GM19452 (cell line): ENCODE results near the gene LIN52.

Experiments
- ATAC-seq: cut with Tn5 transposase; IDR thresholded peaks from one replicate; pipeline ENCODE4 v1.9.1; 2021; ENCODE audit not compliant: unreplicated experiment

Gene LIN52, protein sequence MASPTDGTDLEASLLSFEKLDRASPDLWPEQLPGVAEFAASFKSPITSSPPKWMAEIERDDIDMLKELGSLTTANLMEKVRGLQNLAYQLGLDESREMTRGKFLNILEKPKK

GRCh38 chr14:74084277-74085046, at the start of gene LIN52, which contains the start of gene ALDH6A1:
TSS of gene LIN52 (plus strand) at chr14:74084956. CDS start at chr14:74084975, 19 bp downstream.
TSS of gene ALDH6A1 (minus strand) at chr14:74084453. CDS start at chr14:74084394, 59 bp downstream.
- peak; percentile 88 for ATAC-seq

DNA sequence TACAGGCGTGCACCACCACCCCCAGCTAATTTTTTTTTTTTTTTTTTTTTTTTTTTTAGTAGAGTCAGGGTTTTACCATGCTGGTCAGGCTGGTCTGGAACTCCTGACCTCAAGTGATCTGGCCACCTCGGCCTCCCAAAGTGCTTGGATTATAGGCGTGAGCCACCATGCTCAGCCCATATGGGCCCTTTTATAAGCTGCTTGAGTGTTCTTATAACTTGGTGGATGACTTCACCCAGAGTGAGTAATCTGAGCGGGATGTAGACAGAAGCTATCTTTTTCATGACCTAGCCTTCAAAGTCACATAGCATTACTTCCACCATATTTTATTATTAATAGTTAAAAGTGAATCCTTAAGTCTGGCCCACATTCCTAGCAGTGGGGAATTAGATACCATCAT, 49.2 kb upstream of the LIN52 start:
- no peak for ATAC-seq

DNA sequence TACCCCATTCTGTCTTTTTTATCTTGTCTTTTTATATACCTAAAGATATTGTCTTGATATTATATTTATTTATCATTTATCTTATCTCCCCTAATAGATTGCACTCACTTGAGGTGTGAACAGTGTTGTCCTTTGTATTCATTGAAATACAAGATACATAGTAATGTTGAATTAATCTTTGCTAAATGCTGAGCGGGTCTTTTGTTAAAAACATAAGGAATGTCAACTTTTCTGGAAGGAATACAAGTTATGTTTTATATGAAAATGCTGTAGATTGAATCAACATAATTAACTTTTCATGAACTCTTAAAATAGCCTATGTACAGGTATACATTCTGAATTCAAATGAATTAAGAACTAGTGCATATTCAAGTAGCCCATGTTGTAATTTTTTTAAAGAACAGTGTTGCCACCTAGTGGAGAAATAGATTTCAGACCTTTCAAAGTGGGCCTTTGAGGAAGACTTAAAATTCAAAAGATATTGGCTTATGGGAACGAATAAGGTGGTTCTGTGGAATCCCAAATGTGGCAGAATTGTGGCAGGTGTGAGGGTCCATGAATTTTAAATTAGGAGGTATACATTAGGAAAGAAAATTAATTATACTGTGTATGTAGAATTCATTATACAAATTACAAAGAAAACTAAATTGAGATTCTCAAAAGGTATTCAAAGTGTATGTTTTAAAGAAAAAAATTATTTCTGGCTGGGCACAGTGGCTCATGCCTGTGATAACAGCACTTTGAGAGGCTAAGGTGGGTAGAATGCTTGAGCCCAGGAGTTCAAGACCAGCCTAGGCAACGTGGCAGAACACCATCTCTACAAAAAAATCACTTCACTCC, 46.5 kb upstream of the LIN52 start:
- no peak for ATAC-seq

GRCh38 chr14:74042296-74042695, 42.5 kb upstream of the LIN52 start:
- ATAC-seq: no peak

DNA sequence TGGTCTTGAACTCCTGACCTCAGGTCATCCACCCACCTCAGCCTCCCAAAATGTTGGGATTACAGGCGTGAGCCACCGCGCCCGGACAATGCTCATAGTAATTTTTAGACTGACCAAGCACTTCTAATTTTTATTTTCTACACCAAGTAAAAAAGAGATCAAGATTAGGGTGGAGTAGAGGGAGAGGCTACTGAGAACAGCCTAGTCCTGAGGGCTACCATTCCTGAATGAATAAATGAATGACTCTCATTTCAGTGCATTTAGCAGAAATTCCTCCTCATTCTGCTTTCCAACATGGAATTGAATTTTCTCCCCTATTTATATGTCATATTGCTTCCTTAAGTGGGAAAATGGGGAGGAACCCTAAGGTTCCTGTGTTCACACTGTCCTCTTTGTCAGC, 39.2 kb upstream of the LIN52 start:
- no peak for ATAC-seq

GRCh38 chr14:74048281-74048680, 36.5 kb upstream of the LIN52 start:
- no peak for ATAC-seq

DNA sequence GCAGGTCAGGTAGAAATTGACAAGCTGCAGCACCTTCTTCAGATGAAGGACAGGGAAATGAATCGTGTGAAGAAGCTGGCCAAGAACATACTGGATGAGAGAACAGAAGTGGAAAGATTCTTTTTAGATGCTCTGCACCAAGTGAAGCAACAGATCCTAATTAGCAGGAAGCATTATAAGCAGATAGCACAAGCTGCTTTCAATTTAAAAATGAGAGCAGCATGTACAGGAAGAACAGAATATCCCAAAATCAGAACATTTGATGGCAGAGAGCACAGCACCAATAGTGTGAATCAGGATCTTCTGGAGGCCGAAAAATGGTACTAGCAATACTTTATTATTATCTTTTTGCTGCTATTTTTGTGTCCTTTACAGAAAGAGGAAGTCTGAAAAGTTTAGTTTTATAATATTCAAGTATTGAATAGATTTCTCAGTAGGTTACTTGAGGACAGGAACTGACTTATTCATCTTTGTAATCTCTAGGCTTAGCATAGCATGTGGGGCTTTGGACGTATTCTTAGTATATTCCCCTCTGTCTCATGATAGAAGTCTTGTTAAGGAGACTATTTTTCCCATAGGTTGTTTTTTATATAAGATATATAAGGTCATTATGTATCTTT, 34.8 kb upstream of the LIN52 start:
- ATAC-seq: no peak

DNA sequence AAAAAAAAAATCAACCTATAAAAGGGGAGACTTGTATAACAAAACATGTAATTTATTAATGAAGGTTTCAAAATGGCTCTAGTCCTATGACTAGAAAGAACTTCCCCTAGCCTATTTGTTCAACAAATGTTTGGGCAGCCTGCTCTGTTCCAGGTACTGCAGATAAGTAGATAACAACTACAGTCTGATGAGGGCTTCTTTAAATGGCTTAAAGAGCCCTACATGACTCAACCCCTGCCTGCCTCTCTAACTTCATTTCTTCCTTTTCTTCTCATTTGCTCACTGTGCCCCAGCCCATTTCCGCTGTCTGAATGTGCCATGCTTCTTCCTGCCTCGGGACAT, 22.0 kb upstream of the LIN52 start:
- ATAC-seq: no peak

- no peak for ATAC-seq
Measured at GRCh38 chr14:74064426-74064825, 20.3 kb upstream of the LIN52 start.

GRCh38 chr14:74064883-74065282, 19.9 kb upstream of the LIN52 start:
- ATAC-seq: no peak

DNA sequence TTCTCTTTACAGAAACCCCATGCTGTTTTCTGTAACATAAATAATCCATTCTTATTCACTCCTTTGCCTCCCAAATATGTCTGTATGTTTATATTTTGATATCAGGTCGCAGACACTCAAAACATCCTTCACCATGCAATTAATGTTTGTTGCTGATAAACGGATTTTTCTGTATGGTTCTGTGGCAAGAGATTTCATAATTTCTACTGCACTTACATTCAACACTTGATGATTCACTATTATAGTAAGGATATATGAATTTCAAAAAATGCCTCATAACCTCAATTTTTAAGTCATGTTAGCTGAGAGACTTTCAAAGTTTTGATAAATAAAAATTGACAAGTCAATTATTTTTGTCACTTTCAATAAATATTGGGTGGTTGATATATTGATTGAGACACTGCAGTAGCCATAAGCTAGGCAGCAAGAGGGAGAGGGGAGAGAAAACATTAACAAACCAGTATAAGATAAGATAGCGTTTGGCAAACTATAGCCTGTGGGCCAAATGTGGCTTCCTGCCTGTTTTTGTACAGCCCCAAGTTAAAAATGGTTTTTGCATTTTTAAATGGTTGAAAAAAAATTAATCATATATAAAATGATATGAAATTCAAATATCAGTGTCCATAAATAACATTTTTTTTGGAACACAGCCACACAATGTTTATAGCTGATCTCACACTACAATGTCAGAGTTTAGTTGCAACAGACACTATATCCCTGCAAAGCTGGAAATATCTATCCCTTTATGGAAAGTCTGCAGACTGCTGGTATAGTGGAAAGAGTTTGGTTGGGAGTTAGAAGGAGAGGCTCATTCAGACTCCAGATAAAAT, 18.8 kb upstream of the LIN52 start:
- ATAC-seq: no peak

- no peak for ATAC-seq
Measured at GRCh38 chr14:74077401-74077800, 7.4 kb upstream of the LIN52 start.

- no peak for ATAC-seq
Measured at GRCh38 chr14:74080820-74081460, 3.8 kb upstream of the LIN52 start.

DNA sequence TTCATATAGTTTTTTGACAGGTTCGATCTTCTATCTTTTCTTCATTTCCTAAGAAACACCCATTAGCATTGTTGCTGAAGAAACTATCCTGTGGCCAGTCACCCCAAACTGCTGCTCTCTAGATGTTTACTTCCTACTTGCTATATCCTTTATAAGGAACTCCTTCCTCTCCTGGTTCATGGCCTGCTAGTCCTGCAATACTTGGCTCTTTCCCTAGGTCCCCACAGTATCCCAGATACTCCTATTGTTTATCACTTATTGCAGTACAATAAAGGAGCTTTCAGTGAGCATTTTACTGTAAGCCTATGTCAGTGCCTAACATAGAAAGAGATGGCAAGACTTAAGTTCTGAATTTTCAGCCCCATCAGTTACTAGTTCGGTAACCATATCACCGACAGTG, 3.3 kb upstream of the LIN52 start:
- ATAC-seq: no peak

DNA sequence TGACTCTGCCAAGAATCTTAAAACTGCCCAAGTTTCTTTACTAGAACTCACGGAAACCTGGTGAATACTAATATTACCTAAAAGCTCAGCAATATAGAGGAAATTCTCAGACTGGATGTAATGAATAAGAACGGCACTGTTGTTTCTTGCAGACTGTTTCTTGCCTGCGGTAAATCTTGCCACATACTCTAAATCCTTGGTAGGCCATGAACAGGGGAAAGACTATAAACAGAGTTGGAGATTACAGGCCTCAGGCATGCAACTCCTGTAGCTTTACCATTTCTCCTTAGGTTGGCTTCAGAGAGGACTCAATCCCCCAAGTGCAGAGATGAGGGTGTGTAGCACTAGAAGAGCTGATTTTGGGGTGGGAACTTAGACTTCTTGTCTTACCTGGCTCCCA, 1.6 kb upstream of the LIN52 start:
- ATAC-seq: no peak

GRCh38 chr14:74083784-74084276, 926 bp upstream of the LIN52 start:
- ATAC-seq: peak; percentile 9

DNA sequence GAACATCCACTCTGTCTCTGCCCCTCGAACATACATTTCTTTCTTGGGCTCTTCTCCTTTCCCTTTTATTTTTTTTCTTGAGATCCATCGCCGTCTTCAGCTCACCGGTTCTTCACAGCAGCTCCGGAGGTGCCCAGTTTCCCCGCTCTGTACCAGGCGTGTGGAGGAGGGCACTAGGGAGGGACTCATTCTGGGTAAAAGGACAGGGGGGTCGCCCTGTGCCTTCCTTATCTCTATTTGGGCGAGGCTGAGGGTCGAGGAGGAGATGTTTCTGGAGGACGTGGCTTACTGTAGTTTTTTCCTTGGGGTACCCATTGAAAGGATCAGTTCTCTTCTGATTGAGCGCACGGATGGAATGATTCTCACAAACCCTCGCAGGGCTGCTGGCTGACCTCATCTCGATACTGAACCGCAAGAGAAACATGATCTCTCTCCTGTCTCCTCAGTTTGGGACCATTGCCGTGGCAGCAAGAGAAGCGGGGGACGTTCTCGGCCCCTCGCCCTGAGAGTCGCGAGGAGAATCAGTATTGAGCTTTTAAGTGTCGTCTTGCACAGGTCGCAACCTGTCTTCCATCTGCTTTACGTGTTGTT, 386 bp downstream of the LIN52 start:
- no peak for ATAC-seq

DNA sequence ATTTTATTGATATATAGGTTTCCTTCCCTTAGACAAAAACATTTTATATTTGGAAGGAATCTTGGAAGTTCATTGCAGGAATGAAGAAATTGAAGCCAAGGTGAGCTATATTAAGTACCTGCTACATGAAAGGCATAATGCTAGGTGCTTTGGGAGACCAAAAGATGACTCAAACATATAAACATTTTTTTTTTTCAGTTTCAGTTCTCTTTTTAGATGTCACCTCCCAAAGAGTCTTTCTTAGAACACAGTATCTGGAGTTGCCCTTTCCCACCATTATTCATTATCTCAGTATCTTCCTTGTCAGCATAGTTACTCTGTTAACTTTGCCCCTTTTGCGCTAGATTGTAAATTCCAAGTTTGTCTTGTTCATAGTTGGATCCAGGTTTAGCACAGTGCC, 1.1 kb downstream of the LIN52 start:
- no peak for ATAC-seq

- ATAC-seq: no peak
Measured at GRCh38 chr14:74089251-74090020, 4.7 kb downstream of the LIN52 start.
